ENCODE measurements around the gene DLX1. TPM values are rescaled to one million over a fixed set of nuclear protein-coding genes. Genes with fewer than 3 reads are reported as not detected.

DLX1 gene
- total and polyA plus RNA-seq, 9 of the 15 experiments (the other 6 are each of a cell fraction or from before 2014, with no cell fraction given): 1.9 to 26.2 (median 9.6) TPM

GRCh38 chr2:172046080-172046678, 39.1 kb upstream of the DLX1 start (continued):
- TF ChIP-seq ZNF609 (CRISPR knock-in tag; IDR thresholded peaks at IDR 0.05; ENCODE audit: borderline replicate concordance) (no peak), BCL6 (CRISPR knock-in tag; IDR thresholded peaks at IDR 0.05) (0 out of 2 replicates have a peak, but pooled peaks have one; percentile 28), ARID1B (IDR thresholded peaks at IDR 0.05) (peak; percentile 84), BRD9 (IDR thresholded peaks at IDR 0.05; ENCODE audit: low read depth, partially characterized antibody) (peak; percentile 93), ZNF175 (CRISPR knock-in tag; IDR thresholded peaks at IDR 0.05; ENCODE audit: low read depth) (peak; percentile 90), TSC22D4 (tag; IDR thresholded peaks at IDR 0.05) (no peak), TARDBP (IDR thresholded peaks at IDR 0.05) (no peak), MCM3 (IDR thresholded peaks at IDR 0.05) (no peak), ARID3A (IDR thresholded peaks at IDR 0.05; ENCODE audit: borderline replicate concordance, low read depth, low read length) (peak; percentile 82), CEBPG (CRISPR knock-in tag; IDR thresholded peaks at IDR 0.05) (peak; percentile 75), CEBPG (tag; conservative IDR thresholded peaks at IDR 0.05 in 1 of 2, IDR thresholded peaks at IDR 0.05 in 1 of 2) (peak; percentile 86 to 99), ELK3 (CRISPR knock-in tag; IDR thresholded peaks at IDR 0.05) (no peak), PHF8 (IDR thresholded peaks at IDR 0.05; ENCODE audit: borderline replicate concordance, low read length) (no peak), PPARD (CRISPR knock-in tag; IDR thresholded peaks at IDR 0.05) (no peak), ZNF778 (CRISPR knock-in tag; IDR thresholded peaks at IDR 0.05) (no peak), ZNF280B (CRISPR knock-in tag; IDR thresholded peaks at IDR 0.05) (no peak), KDM2B (CRISPR knock-in tag; IDR thresholded peaks at IDR 0.05) (no peak), IRF2 (CRISPR knock-in tag; IDR thresholded peaks at IDR 0.05) (no peak), ZNF766 (CRISPR knock-in tag; conservative IDR thresholded peaks at IDR 0.05) (peak; percentile 76), EP300 (IDR thresholded peaks at IDR 0.05; ENCODE audit: low read length) (peak; percentile 91), ZNF551 (CRISPR knock-in tag; IDR thresholded peaks at IDR 0.05) (no peak)

Data from K562 (cell line).